NCI-H510A treated with DMSO at 0.1 percent for 48 hours (cell line): ENCODE results near the gene ARPC2.

Source experiments
- DNase-seq: peaks from one replicate; lab custom pipeline; 2025; lab: John Stamatoyannopoulos, UW

The ARPC2 gene

DNA sequence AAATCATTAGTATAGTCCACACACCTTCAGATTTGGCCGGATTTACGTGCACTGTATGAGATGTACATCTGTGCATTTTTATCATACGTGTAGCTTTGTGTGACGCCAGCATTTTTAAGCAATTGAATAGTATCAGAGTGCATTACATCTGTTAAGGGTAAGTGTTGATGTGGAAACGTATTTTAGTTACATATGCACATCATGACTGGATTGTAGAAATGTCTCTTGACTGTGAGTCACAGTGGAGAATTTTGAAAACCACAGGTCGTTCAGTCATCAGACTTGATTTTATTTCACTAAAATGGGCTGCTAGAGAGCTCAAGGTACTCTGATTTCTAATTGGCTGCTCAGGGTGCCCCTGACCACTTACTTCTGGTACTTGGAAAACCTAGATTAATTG, 38.5 kb downstream of the ARPC2 start:
- DNase-seq, result no peak

DNA sequence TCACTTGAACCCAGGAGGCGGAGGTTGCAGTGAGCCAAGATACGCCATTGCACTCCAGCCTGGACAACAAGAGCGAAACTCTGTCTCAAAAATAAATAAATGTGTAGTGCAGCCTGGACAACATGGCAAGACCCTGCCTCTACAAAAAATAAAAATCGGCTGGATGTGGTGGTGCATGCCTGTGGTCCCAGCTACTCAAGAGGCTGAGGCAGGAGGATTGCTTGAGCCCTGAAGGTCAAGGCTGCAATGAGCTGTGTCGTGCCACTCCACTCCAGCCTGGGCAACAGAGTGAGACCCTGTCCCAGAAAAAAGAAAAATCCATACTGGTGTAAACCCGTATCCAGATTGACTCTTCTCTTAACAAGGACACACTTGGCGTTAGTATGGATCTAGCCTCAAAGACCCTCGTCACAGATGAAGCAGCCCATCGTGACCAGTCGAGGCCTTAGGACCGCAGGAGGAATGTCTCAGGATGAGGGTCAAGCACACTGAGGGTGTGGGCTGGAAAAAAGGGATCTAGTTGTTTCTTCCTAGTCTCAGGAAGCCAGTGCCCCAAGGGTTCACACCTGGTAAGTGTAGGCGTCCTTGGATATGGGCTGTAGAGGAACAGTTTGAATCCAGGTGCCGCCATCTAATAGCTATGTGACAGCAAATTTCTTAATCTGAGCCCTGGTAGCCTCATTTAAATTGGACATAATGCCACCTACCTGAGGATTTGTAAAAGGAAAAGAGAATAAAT, 39.8 kb downstream of the ARPC2 start:
- DNase-seq, result no peak

- DNase-seq, result peak; percentile 19
Observed at GRCh38 chr2:218257390-218257981, 40.5 kb downstream of the ARPC2 start.

DNA sequence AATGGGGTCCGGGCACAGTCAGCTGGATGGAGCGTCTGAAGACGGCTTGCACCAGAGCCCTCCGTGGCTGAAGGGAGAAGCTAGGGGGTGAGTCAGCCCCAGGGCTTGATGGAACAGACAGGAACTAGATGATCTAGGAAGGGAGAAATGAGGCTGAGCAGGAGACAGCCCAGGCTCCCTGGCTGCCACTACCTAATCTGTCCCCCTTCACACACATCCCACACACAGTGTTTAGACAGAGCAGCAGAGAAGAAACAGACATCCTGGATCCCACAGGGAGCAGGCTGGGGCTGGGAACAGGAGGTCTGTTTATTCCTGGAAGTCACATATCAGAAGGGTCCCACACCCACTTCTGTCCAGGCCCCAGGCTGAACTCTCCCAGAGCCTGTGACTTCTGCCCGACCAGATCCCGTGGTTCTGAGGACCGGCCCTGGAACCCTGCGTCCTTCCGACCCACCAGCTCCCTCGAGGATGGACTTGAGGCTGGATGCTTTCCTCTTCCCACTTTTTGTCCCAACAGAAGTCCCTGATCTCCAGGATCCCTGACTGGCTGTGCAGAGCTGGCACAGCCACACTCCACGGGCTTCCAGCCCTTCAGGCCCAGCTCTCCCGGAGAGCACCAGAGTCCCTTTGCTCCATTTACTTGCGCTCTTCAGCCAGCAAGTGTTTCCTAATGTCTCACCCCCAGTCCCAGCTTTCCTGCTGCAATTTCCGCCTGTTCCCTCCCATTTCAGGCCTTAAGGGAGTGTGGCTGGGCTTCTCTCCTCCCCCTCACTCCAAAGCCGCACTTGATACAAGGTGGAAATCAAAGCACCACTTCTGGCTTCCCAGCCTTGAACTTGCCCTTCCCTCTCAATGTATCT, 42.3 kb downstream of the ARPC2 start:
- no peak for DNase-seq

DNA sequence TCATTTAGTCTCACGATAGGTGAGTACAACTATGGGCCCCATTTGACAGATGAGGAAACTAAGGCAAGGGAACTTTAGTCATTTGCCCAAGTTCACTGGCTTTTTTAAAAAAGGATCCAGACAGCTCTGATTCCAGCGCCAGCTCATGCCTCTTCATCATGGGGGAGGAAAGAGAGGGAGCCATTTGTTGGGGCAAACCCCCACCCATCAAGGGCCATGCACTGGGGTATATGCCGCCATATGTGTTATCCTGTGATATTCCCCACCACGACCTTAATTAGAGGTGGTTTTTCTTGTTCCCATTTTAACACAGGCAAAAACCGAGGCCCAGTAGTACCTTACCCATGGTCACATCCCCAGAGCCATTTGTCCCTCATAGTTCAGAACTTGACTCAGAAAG, 43.2 kb downstream of the ARPC2 start:
- DNase-seq, result no peak

DNA sequence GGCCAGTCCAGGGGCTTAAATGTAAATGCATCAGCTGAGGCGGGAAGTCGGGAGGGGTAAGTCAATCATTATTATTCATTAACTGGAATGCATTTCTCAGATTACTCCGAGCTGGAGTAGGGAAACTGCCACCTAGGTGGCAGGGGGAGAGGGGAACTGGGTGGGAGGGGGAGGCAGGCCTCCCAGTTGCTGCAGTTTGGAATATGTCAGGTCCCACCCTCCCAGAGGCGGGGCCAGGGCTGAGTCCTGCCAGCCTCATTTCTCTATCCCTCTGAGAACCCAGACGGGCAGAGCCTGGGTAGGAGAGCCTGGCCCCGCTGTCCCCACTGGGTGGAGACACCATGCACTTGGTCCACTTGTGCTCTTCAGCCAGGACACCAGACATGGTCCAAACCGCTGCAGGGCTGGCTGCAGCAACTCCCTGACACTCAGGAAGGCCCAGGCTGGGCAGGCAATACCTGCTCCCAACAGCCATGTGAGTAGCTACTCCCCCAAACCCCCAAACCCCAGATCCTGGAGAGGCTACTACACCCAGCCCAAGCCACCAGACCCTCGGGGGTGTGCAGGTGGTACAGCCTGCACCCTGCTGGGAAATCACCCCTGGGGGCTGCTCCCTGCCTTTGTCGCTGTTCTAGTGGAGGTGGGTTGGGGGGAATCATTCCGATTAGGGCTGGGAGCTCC, 43.9 kb downstream of the ARPC2 start, which contains the start of gene GPBAR1:
Gene GPBAR1, plus strand, starts transcription at position 274 of the 681 bp plus-strand sequence. CDS start 1,710 bp downstream, outside the sequence.
- DNase-seq, result peak; percentile 66

DNA sequence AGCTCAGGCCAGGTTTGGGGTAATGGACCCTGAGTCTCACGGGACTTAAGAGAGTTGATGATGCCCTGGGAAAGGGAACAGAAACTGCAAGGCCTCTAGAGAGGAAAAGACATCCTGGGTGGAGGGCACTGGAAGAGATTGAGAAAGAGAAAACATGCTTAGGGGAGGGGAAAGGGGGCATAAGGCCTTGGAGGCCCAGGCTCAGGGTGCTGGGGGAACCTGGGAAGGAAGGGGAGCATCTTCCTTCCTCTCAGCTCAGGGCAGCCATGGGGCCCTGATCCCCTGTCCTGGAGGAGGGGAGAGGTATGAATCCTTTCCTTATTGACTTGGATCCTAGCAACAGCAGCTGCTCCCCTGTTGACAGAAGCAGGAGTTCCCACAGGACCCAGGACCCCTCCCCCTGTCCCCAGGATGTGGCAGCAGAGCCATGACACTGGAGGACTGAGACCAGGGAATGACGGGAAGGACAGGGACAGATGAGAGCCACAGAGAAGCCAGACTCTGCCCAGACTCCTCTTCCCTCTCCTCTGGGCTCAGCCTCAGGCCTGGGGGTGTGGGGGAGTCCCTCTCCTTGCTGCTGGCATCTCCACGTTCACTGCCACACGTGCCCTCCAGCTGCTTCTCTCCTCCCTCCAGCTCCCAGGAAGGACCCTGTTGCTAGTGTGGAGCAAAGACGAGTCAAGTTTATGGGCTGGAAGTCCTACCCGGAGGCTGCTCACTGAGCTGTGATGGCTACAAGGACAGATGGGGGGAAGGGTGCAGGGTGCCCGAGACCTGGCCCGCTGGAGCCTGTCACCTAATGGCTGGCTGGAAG, 44.6 kb downstream of the ARPC2 start:
- peak; percentile 40 for DNase-seq

- no peak for DNase-seq
Observed at GRCh38 chr2:218262237-218262600, 45.2 kb downstream of the ARPC2 start.

DNA sequence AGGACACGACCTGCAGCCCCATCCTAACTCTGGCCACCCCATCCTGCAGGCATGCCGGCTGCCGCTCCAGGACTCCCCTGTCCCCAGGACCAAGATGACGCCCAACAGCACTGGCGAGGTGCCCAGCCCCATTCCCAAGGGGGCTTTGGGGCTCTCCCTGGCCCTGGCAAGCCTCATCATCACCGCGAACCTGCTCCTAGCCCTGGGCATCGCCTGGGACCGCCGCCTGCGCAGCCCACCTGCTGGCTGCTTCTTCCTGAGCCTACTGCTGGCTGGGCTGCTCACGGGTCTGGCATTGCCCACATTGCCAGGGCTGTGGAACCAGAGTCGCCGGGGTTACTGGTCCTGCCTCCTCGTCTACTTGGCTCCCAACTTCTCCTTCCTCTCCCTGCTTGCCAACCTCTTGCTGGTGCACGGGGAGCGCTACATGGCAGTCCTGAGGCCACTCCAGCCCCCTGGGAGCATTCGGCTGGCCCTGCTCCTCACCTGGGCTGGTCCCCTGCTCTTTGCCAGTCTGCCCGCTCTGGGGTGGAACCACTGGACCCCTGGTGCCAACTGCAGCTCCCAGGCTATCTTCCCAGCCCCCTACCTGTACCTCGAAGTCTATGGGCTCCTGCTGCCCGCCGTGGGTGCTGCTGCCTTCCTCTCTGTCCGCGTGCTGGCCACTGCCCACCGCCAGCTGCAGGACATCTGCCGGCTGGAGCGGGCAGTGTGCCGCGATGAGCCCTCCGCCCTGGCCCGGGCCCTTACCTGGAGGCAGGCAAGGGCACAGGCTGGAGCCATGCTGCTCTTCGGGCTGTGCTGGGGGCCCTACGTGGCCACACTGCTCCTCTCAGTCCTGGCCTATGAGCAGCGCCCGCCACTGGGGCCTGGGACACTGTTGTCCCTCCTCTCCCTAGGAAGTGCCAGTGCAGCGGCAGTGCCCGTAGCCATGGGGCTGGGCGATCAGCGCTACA, 45.9 kb downstream of the ARPC2 start:
- DNase-seq, result no peak

- no peak for DNase-seq
Observed at GRCh38 chr2:218263817-218264641, 47.0 kb downstream of the ARPC2 start.

DNA sequence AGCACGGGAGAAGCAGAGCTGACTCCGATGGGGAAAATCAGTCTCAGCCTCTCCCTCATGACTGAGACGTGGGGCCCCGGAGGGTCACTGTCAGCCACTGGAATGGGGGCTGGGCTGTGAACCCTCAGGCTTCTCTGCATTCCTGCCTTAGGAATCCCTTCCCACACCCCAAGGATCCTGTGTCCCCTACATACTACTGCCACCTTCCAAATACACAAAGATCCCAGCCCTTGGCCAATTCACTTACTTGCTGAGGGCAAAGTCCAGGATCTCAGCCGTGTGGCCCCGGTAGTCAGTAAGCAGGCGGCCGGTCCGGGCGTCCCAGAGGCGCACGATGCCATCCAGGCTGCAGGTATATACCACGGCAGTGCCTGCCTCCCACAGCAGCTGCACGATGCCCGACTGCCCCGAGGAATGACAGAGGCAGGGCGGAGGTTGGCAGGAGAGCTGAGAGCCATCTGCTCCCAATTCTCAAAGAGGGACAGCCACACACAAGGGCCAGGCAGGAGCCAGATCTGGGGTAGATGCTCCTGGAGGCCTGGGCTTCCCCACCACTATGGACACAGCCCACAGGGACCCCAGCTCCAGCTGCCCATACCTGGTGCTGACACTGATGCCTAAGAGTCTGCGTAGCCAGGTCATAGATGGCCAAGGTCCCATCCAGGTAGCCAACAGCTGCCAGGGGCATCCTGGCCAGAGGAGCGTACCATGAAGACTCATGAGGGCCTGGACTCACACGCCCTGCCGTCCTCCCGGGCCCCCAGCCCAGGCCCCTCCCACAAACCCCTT, 48.0 kb downstream of the ARPC2 start:
- no peak for DNase-seq

DNA sequence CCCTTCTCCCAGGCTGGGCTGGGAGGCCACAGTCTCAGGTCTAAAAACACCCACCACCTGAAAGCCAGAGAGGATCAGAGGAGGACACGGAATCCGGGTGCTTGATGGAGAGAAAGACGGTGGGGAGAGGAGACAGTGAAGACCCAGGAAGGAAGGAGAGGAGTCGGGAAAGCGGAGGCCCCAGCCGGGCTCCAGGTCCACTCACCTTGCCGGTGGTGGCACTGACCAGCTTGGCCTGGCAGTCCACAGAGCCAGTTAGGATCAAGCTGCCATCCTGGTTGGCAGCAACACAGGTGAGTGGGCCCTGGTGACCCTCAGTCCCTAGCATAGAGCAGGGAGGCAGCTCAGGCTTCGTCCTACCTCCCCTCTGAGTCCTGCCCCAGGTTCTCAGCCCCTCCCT, 48.6 kb downstream of the ARPC2 start:
- no peak for DNase-seq

DNA sequence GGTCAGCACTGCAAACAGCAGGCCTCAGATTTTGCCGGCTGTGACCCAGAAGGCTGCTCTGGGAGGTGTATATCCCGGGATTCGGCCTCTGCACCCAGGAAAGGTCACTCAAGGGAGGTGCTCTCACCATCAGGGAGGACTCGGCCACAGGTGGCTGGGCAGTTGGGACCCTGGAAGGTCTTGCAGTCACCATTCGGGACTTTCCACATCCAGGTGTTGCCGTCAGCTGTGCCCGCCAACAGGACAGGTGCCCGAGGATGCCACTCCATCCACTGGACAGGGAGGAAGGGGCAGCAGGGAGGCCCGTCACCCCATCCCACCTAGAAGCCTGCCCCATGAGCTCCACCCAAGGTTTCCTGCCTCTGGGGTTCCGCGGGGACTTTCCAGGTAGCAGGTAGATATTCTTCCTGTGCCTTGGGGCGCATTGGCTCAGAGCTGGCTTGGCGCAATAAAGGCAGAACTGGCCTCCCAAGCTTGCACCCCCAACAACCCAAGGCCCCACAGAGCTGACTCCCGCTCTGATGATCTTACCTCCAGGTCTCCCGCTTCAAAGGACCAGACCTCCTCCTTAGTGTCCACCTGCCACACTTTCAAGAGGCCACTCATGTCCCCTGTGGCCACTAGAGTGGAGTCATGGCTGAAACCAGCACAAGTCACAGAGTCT, 49.5 kb downstream of the ARPC2 start:
- DNase-seq, result no peak

DNA sequence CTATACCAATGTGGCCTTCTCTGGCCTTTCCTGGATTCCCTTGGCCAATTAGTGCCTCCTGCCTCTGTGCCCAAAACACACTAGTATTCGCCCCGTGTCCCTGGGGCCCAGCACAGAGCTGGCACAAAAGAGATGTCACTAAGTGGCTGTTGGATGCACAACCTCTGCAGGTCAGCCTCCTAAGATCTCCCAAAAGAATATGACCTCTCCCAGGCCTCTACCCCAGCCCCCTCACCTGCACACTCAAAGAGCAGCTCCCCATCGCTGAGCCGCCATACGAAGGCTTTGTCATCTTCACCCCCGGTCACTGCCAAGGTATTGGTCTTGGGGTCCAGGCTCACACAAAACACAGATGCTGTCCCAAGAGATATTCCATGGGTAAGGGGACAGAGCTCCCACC, 50.3 kb downstream of the ARPC2 start:
- no peak for DNase-seq

DNA sequence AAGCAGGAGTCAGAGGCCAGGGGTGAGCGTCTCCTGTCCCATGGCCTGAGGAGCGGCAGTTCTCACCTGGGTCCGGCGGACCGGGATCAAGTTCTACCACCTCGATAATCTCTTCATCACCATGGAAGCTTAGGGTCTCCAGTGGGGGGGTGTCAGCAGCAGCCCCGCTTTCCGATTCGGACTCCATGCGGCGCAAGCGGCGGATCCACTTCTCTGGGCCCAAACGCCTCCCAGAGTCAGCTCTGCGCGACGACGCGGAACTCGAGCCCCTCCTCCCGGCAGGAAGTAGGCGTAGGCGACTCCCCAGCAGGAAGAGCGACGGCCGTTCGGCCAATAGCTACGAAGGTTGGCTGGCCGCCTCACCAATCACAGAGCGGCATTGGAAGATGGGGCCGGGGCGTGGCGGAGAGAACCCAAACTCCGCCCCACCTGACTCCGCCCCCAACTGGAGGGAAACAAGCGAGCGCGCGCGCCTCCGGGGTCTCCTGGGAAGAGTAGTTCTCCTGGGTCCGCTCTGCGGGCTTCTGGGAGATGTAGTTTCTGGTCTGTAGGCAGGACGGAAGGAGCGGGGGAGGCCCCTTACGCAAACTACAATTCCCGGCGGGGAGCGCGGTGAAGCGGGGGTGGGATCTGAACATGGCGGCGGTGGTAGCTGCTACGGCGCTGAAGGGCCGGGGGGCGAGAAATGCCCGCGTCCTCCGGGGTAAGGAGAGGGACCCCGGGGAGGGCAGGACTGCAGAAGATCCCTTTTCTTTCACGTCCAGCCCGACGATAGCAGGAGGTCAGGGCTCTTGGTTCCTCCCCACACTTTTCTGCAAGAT, 53.1 kb downstream of the ARPC2 start, which contains the start of the genes AAMP and PNKD:
Gene AAMP, minus strand, starts transcription at position 238 of the 821 bp plus-strand sequence. Its CDS starts 51 bp downstream, at position 187.
Gene PNKD, plus strand, starts transcription at position 620 of the 821 bp plus-strand sequence. Its CDS starts 17 bp downstream, at position 637.
- peak; percentile 99 for DNase-seq

GRCh38 chr2:218270721-218271486, 53.9 kb downstream of the ARPC2 start:
- no peak for DNase-seq
